ENCODE results near the gene GPR55. TPM values are rescaled to one million over a fixed set of nuclear protein-coding genes. Genes with fewer than 3 reads are reported as not detected.

GPR55 gene
- total and polyA plus RNA-seq, 2 of the 8 experiments (the other 6 are each of a cell fraction or from before 2014, with no cell fraction given), result not detected

DNA sequence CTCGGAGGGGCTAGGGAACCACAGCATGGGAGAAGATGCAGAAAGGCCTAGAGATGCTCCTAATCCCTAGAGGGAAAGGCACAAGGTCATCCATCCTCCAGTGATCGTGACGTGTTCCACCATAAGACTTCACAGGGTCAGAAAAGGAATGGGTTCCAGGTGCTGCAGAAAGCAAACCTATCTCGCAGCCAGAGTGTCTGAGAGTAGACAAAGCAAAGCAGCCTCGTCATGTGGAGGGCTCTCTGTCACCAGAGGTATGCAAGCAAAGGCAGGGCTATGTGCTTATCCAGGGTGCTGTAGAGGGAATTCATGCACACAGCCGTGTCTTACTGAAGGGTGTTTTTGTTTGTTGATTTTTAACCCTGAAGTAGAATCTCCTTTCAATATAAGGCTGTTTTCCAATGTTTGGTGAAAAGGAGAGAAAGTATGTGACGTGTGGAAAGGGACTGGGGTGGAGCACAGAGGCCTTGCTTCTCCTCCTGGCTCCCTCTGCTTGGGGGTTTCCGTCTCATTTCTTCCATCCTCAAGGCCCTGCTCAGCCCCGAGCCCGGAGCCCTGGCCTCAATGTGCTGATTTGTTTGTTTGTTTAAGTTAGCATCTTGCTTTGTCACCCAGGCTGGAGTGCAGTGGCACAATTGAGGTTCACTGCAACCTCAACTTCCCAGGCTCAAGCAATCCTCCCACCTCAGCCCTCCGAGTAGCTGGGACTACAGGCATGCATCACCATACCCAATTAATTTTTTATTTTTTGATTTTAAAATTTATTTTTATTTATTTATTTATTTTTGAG lies 3.0 kb downstream of the GPR55 start (continued):
- TF ChIP-seq CTCF (IDR thresholded peaks at IDR 0.05; ENCODE audit: control extremely low read depth in 1 of 3, insufficient read depth in 1 of 3, low read depth in 1 of 3, low read length in 3 of 3), result no peak

Measured in H1 (cell line).